Activated T-cell treated with anti-CD3 and anti-CD28 coated beads for 48 hours (primary cell): Measurements from ENCODE around the gene KCND3.

Experiments used
- DNase-seq: peaks from one replicate; pipeline ENCODE4 v3.0.0-alpha.2; 2020; ENCODE audit warnings: low read depth

The KCND3 gene

DNA sequence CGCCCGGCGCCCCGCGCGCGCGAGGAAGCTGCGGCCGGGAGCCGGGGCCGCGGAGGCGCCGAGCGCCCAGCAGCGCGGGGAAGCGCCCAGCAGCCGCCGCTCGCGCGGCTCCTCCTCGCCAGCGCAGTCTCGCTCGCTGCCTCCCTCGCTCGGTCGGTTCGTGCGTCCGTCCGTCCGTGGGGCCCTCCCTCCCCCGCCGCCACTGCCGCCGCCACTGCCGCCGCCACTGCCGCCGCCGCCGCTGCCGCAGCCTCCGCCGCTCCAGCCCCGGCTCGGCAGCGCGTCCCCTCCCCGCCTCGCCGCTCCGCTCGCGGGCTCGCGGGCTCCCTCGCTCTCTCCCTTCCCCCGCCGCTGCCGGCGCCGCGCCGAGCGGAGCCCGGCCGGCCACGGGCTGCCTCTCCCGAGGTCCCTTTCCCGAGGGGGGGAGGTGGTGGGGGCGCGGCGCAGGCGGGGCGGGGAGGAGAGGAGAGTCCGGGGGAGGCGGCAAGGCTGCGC, at the start of gene KCND3:
TSS of gene KCND3 (minus strand) at position 138 of the 495 bp plus-strand sequence.
- no peak for DNase-seq

DNA sequence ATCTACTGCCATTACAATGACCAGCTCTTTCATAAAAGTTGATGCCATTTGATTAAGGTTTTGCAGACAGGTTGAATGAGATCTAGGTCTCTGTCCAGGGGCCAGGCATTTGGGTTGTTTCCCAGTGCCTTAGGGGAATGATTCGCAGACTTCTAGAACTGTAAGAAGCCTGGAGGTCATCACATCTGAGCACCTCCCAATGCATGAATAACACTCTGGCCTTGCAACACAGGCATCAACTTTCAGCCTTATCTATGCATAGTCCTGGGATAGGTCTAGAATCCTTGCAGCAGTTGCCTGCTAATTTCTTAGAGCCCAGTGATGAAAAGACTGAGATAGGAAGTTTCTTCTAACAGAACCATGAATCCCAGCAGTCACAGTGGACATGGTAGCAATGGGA, 44.8 kb upstream of the KCND3 start:
- no peak for DNase-seq

DNA sequence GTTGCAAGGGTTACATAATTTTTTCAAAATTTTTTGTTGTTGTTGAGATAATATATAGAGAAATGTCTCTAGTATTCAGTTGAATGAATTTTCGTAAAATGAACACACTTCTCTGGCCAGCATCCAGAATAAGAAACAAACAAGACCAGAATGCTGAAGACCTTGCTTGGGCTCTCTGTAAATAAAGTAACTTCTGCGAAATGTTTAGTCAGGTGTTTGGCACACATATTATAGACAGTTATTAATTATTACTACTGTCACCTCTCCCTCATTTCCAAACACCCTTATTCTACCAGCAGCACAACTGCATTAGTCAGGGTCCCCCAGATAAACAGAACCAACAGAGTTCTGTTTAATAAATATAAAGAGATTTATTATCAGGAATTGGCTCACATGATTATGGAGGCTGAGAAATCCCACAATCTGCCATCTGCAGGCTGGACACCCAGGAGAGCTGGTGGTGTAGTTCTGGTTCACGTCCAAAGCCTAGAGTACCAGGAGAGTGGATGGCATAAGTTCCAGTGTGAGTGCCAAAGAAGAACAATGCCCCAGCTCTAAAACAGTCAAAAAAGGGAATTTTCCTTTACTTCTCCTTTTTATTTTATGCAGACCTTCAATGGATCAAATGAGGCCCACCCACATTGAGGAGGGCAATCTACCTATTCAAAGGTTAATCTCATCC, 44.1 kb upstream of the KCND3 start:
- DNase-seq, result no peak

DNA sequence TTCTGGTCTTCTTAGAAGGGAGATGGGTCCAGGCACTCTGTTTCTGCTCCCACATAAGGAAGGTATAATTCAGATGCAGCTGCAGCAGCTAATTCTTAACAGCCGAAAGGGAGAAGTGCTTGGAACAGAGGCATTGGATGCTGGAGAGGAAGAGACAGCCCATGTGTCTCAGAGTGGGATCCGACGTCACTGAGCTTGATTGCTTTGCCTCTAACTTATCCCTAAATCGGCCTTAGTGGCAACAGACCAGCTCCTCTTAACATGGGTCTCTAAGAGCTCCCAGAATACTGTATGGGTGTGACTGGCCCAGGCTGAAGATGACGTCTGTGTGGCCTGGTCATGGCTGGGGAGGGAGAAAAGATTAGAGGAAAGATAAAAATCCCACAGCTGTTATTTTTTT, 40.7 kb upstream of the KCND3 start:
- no peak for DNase-seq

DNA sequence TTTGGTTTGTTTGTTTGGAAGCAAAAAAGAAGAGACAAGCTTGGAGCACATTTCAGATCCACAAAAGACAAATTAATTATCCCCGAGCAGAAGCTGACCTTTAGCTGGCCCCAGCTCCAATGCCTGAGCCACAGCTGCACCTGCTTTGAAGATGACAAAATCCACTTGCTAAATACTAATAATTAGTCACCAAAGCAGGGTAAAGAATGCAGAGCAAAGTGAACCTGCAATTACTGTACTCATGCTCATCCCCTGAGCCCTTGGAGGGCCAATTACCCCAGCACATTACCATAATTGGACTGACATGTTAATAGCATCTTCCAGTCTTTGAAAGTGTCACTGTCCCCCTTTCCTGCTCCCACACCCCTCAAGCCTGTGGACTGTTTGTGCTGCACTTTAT, 38.2 kb upstream of the KCND3 start:
- DNase-seq, result no peak

DNA sequence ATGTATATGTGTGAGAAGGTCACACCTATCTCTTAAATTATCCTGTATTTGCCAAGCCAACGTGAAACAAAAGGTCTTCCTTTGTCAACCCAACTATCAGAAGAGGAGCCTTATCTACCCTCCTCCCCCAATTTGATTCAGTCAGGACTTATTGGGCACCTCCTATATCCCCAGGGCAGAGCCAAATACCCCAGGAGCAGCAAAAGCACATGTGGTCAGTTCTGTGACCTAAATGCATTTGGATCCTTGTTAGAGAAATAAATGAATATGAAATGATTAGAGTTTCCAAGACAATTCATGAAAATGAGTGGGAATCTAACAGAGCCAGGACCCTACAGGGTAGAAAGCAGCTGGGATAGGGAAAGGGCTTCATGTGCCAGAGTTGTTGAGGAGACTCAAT, 37.0 kb upstream of the KCND3 start:
- no peak for DNase-seq

DNA sequence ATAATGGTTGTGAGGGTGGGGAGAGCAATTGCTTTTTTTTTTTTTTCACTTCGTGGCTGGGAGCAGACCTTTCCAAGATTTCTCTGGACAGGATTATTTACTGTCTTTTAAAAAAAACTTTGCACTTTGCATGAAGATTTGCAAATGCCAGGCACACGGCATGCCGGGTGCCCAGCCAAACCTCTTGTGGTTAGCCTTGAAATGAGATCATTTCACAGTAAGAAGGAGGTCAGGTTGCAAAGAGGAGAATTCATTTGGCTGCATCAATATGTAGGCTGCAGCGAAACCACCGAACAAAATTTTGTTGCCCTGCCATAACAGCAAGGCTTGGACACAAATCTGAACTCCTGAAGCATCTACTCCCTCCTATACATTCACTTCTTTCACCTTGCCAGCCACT, 36.5 kb upstream of the KCND3 start:
- no peak for DNase-seq

DNA sequence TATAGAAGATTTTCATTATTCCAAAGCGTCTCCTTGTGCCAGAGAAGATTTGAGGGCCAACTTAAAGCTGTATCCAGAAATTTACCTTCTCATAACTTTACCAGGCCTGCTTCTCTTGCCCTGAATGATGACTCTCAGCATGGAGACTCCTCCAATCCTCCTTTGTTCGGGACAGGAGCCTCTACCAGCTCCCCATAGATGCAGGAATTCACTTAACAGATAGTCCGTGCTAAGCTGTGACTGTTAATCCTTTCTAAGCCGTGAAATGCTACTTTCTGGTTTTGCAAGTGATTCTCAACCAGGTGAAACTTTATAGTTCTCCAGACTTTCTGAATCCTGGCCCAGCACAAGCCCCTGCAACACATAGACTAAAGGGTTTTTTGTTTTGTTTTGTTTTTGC, 31.8 kb upstream of the KCND3 start:
- DNase-seq, result no peak

DNA sequence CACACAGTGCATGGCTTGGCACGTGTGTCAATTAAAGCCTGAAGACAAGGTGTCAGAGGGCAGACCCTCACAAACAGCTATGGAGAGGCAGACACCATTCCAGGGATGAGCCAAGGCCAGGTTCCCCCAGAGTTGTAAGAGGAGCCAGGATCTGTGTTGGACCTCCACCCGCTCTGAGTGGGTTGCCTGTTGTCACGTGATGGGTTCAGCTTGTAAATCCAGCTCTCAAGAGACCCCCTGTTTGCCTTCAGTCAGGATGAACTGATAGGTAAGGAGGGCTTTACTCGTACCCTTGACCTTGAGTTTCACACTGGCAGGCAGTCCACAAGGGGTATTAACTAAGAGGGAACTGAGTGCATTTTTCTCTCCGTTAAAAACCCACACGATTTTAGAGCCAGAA, 27.7 kb upstream of the KCND3 start:
- no peak for DNase-seq

DNA sequence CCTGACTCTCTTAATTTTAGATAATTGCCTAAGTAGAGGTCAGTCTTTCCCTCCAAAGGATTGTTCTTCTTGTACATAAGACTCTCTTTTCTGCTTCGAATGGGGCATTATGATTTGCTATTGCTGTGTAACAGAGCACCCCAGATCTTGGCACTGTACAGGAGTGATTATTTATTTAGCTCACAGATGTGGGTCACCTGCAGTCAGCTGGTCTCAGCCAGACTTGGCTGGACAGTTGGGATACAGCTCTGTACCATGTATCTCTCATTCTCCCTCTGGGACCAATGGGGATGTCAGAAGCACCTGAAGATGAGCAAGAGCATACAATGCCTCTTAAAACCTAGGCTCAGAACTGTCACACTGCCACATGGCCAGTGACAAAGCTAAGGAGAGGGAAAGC, 23.4 kb upstream of the KCND3 start:
- DNase-seq, result no peak

DNA sequence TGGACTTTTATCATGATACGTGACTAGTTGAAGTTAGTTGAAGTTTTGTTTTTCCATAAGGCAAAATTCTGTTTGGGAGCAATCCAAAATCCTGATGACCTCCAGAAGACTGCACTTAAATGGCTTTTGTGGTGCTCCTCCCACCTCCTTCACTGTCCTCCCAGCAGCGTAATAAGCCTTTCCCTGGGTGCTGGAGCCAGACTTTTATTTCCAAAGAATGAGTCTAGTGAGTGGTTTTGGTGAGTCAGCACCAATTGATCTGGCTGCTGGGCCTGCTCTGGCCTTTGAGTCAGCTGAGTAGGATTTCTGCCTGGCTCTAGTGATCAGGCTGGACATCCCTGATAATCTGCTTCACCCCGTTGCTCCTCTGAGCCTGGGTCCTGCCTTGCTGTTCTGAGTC, 21.7 kb upstream of the KCND3 start:
- DNase-seq, result no peak

DNA sequence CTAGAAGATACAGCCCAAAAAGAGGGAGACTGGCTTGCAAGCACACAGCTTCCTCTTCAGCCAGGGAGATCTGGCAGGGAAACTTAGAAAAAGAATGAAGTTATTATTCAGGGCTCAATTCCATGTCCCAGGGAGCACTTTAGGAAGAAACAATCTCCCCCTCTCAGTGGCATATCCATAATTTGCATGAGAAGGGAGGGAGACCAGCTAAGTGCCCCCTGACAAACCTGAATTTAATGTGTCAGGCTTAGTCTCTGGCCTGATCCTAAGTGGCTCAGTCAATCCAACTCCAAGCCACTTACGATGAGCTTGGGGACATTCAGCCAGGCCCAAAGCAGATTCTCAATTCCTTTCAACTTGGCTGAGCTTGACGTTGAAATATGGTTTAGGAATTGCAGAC, 17.7 kb upstream of the KCND3 start:
- no peak for DNase-seq

DNA sequence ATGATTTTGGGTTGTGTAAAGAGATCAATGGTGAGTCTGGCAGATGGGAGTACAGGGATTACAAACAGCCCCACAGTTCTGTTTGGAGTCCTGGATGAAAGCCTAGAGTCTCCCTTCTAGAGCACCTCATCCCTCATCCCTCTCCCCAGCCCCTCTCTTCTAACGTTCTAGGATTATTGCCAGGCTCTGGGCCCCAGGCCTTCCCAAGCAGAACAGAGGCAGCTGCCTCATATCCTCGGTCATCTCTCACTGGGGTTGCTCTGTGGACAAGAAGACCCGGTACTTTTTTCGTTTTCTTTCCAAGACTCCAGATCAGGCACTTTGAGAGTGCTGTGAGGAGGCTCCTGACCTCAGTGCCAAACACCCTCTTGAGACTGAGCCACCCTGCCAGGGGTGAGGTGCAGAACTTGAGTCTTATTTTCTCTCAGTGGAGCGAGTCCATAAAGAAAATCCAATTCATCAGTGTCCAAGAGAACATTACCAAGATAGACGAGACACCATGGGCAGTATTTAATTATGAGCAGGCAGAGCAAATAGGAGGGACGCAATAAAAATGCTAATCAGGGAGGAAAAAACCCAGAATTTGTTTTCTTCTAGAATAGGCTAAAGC, 17.1 kb upstream of the KCND3 start:
- no peak for DNase-seq

DNA sequence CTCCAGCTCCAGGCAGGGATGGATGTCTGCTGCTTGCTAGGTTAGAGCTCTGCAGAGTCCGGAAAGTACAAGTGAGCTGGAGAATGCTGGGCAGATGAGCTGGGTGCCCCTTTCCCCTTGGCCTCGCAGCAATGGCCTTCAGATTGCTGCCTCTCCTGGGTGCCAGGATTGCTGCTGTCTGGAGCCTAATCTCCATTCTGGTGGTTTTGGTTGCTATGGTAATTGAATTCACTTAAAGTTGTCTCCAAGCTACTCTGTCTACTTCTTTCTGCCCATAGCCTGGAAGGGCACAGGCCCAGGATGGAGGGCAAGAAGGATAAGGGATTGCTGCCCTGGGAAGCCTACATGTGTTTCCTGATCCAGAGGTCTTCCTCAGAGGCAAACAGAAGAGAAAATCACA, 14.6 kb upstream of the KCND3 start:
- no peak for DNase-seq

DNA sequence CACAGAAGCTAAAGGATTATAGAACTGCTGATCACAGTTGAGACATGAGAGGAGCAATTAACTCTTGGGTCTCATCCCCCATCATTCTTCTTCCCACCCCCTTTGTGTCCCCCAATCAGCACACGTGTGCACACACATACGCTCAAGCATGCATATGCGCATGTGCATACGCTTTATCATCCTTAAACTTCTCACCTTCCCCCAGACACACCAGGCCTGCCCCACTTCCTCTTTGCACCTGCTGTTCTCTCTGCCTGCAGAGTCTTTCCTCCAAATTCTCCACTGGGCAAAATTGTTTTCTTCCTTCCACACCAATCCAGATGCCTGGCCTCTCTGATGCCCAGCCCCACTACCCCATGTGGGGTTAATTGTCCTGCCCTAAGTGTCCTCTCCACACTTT, 13.0 kb upstream of the KCND3 start:
- DNase-seq, result no peak

DNA sequence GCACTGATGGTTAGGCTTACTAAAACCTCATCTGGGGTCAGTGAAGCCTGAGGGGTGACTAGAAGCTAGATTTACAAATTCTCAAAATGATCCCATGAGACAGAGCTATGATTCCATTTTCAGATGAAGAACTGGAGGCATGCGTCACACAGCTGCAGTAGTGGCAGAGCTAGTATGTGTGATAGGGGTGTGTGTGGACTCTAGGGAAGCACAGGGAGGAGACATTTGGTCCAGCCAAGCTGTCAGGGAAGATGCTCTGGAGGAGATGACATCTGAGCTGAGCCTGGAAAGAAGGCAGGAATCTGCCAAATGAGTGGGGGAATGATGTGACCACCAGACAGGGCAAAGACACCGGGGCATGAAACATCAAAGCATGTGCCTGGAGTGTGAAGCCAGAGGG, 12.0 kb upstream of the KCND3 start:
- no peak for DNase-seq

DNA sequence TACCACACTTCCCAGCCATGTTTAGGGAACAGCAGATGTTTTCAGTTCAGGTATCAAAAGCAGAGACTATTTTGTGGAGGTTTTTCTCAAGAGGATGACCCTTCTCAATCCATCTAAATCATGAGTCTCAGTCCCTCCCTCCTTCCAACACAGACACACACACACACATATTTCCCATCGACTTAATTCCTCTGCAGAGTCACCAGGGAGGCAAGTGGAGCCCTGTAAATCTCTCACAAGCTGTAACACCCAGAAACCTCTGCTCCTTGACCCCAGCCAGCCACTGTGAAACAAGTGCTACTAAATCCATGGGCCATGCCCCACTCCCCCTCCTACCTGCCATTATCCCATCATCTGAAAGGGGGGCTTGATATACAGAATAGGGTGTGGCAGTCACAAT, 10.6 kb upstream of the KCND3 start:
- no peak for DNase-seq

DNA sequence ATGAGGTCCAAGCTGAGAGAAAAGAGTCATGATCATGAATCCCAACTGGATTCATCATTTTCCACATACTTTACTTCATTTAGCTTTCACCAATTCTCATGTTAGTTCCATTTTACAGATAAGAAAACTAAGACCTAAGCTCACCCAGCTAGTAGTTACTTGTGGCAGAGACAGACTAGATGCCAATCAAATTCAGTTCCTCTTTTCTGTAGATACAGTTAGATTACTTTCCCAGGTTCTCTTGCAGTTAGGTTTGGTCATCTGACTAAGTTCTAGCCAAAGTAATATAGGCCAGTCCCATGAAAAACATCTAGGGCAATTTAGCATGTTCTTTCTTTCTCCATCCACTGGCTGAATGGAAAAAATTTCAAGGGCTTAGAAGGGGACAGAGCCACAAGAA, 8.9 kb upstream of the KCND3 start:
- DNase-seq, result no peak

DNA sequence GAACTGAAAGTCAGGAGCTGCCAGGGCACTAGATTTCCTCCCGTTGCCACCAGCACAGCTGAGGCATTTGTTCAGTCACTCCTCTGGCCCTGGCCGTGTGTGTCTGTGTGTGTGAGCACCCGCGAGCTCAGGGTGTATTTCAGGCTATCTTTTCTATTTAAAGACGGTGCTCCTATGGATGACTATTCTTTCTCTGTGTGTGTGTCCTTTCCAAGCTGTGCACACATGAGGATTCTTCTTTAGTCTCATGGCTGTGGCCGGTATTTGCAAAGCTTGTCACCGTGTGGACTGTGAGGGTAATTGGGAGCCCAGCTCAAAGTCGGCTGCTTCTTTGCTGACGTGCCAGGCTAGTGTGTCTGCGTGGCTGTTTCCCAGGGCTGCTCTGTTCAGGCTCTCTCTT, 3.0 kb upstream of the KCND3 start:
- no peak for DNase-seq

DNA sequence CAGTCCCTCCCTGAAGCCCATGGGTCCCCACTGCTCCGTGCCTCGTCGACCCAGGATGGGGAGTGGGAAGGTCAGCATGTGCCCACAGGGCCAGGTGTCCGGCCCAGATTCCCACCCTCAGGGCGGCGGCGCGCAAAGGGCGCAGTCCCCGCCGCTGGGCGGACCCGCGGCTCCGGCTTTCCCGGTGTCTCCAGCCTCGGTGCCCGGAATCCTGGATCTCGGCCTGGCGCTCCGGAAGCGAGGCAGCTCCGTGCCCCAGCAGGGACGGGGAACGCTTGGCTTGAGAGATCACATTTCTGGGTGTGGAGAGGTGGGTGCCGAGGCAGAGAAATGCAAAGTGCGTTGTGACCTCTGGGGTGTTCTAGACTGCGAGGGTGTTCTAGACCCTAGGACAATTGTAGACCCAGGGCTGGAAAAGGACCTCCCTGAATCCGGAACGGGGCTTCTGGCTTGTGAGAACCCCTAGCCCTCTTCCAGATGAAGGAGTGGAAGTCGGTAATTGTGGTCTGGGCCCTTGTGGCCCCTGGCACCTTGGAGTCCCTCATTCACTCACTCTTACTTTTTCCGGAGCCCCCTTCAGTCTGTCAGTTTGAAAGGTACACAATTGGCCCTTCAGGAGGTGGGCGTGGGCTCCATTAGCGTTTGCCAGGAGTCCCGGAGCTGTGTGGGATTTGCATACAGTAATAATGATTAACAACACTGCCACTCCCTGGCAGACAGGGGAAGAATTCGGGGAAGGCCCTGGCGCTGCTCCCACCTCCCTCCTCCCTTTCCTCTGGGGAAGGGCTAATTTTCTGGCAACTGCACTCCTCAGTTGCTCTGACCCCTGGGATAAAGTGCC, 1.6 kb upstream of the KCND3 start:
- DNase-seq, result no peak

DNA sequence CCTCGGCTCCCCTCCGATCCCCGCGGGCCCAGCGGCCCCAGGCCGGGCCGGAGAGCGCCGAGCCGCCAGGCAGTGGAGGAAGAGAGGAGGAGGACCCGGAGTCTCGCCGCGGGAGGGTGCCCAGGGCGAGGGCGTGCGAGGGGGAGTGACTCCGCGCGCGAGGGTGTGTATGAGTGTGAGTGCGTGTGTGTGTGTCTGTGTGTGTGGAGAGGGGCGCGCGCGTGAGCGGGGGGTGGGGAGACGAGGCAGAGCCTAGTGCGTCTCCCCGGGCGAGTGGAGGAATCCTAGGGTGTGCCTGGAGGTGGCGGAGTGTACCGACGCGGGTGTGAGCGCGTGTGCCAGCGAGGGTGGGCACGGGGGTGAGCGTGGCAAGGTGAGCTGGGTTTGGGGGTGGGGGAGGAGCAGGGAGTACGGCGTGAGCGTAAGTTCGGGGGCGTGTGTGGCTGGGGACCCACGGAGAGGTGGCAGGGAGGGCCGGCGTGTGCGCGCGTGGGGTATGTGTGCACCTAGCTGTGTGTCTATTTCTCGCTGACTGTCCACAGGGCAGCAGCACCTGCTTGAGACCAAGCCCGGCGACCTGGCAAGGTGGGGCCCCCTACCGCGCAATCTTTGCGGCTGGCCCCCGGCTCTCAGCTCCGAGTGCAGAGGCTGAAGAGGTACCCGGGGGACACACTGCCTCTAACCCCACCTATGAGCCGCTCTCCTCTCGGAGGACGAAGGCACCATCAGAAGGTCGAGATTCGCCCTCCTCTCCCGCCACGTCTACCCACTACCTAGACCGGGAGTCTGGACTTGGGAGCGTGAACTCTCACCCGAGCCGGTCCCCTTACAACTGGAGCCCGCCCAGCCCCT, 784 bp upstream of the KCND3 start:
- DNase-seq, result no peak

DNA sequence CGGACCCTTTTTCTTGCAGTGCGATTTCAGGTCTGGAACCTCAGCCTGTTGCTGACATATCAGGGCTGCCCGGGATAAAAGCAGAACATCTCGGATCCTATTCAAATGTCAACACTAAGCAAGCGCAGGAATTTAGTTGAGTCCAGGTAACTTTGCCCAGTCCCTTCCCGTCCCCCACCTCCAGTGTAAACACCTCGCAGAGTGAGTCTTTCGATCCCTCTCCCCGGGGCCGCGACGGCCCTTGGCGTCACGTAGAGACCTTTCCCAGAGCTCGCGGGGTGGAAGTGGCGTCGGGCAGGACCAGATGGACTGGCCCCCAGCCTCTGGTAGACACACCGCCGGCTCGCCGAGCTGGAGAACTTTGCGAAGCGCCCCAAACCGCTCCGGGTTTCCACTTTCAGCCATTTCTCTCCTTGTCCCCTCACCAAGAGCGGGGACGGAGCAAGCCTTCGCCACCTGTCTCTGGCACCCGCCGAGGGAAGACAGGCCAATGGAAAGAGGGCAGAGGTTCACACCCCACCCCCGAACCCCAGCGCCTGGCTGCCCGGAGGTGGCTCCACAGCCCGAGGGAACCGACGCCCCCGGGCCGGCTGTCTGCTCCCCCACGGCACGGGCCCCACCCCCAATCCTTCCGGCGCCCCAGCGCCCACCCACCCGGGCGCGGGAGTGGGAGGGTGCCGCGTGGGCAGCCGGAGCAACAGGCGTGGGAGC, 570 bp downstream of the KCND3 start:
- DNase-seq, result no peak
